Cardiac septum (tissue), 1 donor: ENCODE results near the gene MRPL33. TPM values are rescaled to one million over a fixed set of nuclear protein-coding genes. Genes with fewer than 3 reads are reported as not detected.

ENCODE experiments used
- DNase-seq: peaks from one replicate; pipeline ENCODE4 v3.0.0-alpha.2; 2020; ENCODE audit warnings: low spot score
- intact Hi-C: fragments of 100-400 bp; cut with DNase I; formaldehyde crosslinking; loops from one replicate; pipeline ENCODE4 v1.14.0; 2022
- total RNA-seq: library from RNA; stranded (reverse); fragmentation: NEBNext Ultra II Directional; extraction: Animal tissue kit (Norgen Biotek cat#: 25700); gene quantifications from one replicate; pipeline ENCODE4 v1.2.1, GENCODE V29; 2021
- donor health status: DM: no; HTN: no; CAD: no.

Gene MRPL33
- total RNA-seq, 1 donor from 2014 or later, result 258 TPM

DNA sequence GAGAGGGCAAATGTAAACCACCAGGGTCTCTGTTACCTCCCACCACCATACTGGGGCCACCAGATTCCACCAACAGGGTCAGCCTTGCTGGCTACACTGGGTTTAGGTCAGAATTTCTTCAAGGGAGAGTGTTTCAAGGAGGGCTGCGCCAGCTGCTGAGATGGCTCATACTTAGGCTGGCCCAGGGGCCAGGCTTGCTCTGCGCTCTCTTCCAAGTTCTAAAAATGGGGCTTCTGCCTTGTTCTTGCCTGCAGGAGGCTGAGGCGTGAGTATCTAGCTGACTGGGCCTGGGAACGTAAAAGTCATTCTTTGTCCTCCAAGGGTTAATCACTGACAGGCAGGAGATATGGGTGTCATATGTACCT lies 28.1 kb downstream of the MRPL33 start:
- intact Hi-C loops, result loop anchor here (2.0 to 5.0 kb wide), 3 partner anchors 82 to 593 kb away; partner anchors contain the start of gene FOSL2
- no peak for DNase-seq

DNA sequence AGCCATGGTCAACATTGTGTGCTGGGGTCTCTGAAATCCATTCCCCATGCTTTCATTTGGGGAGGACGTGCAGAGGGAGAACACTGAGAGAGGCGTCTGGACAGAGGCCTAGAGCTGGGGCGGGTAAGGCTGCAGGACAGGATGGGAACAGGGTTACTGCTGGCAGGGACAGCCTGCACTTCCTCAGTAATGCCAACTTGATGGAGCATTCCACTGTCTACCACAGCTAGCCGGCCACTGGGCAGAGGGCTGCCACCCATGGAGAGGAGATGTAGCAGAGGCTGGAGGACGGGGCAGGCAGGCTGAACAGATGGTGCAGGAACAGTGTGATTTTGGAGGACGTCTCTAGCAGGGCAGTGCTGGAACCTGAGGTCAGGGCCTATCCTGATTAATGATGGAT lies 29.3 kb downstream of the MRPL33 start:
- DNase-seq, result no peak
- intact Hi-C loops, result no loop called here

DNA sequence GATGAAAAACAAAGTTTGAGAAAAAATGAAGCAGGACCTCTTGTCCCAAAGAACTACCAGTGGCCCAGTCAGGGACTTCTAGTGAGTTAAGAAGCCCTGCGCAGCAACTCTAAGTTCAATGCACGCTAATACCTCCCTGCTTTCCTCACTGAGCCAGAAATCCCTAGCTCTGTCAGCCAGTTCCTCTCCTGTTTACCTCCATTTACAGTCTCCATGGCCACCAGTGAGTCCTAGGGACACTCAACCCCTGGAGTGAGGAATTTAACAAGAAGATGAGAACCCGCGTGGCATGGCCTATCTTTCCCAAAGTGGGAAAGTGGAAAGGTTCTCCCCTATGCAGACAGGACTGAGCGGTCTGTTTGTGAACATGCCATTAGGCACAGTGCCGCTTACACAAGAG lies 31.0 kb downstream of the MRPL33 start:
- intact Hi-C loops, result no loop called here
- no peak for DNase-seq

GRCh38 chr2:27803046-27803445 lies 31.5 kb downstream of the MRPL33 start:
- intact Hi-C loops, result no loop called here
- no peak for DNase-seq

- intact Hi-C loops, result no loop called here
- no peak for DNase-seq
Measured at GRCh38 chr2:27804146-27804545, 32.6 kb downstream of the MRPL33 start.

GRCh38 chr2:27805180-27805579 lies 33.7 kb downstream of the MRPL33 start:
- DNase-seq, result no peak
- intact Hi-C loops, result no loop called here

GRCh38 chr2:27806311-27807059 lies 35.0 kb downstream of the MRPL33 start:
- DNase-seq, result no peak
- intact Hi-C loops, result no loop called here

GRCh38 chr2:27807476-27807875 lies 36.0 kb downstream of the MRPL33 start:
- intact Hi-C loops, result no loop called here
- DNase-seq, result no peak

DNA sequence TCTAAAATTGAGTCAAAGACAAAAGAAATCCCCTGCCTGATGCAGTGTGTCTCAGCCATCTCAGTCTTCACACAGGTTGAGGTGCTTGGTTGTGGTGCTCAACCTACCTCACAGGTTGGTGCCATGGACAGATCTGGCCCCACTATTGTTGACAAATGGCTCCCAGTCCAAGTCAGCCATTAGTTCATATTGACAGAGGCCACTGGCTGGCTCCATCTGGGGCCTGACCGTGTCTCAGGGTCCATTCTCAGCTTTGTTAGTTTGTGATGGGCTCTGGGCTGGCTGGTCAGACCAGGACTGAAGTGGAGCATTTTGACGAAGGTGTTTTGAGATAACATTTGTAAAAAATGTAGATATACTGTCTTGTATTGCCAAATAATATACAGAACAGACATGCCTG lies 36.9 kb downstream of the MRPL33 start:
- DNase-seq, result no peak
- intact Hi-C loops, result no loop called here

GRCh38 chr2:27808984-27809383 lies 37.5 kb downstream of the MRPL33 start:
- intact Hi-C loops, result no loop called here
- DNase-seq, result no peak

DNA sequence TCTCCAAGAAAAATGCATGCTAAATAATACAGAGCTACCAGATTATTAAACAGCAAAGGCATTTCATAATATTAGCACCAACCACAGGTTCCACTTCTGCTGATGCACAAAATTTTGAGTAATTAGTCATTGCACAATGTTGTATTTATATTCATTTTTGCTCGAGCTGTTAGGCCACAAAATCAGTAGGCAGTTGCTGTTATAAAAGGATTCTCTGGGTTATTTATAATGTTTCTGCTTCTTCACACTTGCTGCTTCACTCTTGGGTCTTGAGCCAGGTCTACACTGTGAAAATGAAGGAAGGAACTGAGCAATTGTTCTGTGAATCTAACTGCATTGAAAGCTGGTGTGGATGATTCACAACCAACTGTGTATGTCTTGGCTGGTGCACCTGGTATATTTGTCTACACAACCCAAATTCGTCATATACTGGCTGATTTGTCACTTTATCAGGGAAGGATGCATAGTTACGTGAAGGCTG lies 38.3 kb downstream of the MRPL33 start:
- DNase-seq, result no peak
- intact Hi-C loops, result no loop called here

DNA sequence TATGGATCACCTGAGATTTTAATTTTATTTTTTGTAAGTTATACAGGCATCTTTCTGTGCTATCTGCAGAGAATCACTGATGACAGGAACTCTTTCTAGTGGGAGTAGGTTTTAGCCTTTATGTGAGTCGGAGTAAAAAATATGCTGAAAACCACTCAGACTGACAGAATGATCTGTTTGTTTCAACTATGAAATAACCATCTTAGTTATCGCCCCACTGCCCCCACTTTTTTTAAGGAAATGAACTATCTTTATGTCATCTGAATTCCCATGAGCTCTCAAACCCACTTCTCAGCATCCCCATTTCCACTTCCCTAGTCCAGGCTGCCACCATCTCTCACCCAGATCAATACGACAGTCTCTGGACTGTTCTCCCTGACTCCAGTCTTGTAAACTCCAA lies 38.9 kb downstream of the MRPL33 start:
- intact Hi-C loops, result no loop called here
- DNase-seq, result no peak

DNA sequence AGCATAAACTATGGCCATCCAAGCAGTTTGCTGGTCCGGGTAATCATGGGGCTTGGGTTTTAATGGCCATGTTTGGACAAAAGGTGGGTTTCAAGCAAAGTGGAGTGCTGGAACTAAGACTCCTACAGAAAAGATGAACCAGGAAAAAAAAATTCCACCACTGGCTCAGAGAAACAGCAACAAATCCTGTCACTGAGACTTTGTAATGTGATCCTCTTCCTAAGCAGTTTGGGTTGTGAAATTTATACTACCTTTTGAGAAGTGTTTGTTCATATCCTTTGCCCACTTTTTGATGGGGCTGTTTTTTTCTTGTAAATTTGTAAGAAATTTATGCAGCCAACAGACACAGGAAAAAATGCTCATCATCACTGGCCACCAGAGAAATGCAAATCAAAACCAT lies 40.2 kb downstream of the MRPL33 start:
- intact Hi-C loops, result no loop called here
- DNase-seq, result no peak

DNA sequence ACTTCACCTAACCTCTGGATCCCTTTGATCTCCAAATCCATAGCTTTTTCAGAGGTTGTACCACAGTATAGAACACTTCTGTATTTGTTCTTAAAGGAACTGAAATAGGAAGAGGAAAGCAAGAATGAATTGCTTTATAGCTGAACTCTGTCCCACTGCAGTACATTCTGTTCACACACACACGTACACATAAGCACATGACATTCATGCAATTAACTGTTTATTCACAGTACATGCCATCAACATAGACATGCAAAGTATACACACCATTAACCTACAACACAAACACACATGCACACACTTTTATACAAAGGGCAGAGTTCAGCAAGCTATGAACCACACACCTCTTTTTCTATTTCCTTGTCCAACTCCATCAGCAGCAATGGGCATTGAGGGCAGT lies 43.2 kb downstream of the MRPL33 start:
- intact Hi-C loops, result no loop called here
- DNase-seq, result no peak

DNA sequence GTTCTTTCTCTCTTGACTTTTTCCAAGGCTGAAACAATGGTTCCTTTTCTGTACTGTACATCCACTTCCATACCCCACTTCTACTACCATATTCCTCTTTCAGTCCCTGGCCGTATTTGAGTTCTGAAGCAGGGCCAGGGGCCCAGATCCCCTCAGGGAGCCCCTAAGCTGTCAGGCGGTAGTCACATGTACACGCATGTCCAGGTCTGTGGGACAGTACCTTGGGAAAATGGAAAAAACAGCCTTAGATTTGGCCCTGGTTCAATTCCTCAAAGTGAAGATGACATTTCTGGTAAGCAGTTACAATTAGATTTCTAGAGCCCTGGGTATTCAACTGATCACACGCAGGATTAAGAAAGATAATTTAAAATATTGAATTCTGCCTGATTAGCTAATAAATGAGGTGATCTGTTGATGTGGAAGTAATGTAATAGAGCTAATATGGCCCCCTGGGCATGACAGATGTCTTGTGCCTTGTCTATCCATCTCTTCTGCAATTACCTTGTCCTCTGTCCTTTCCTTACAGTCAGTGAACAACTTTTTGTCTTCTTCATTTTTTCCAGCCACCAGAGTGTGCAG lies 44.4 kb downstream of the MRPL33 start:
- no peak for DNase-seq
- intact Hi-C loops, result no loop called here

GRCh38 chr2:27822049-27822448 lies 50.5 kb downstream of the MRPL33 start:
- intact Hi-C loops, result no loop called here
- DNase-seq, result no peak

- no peak for DNase-seq
- intact Hi-C loops, result no loop called here
Measured at GRCh38 chr2:27823135-27823534, 51.6 kb downstream of the MRPL33 start.

DNA sequence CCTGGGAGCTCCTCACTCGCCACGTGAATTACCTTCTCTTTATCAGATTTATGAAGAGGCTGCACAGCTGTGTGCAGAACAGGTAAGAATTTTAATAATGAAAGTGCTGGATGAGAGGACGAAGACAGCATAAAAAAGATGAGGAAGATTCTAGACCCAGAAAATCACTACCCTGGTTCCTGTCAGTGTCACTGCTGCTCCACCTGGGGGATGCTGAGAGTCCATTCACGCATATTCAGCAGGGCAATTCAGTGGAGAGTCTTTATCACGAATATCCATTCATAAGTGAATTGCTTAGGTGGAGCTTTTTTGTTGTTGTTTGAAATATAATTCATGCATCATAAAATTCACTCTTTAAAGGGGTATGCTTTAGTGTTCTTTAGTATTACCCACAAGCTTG lies 52.0 kb downstream of the MRPL33 start:
- no peak for DNase-seq
- intact Hi-C loops, result no loop called here

GRCh38 chr2:27824401-27824800 lies 52.9 kb downstream of the MRPL33 start:
- intact Hi-C loops, result no loop called here
- no peak for DNase-seq

- intact Hi-C loops, result no loop called here
Measured at GRCh38 chr2:27828305-27828704, 56.8 kb downstream of the MRPL33 start.

More at GRCh38 chr2:27828305-27828704, 56.8 kb downstream of the MRPL33 start:
- DNase-seq, result no peak
